Measurements from ENCODE around the gene CIT. TPM values are rescaled to one million over a fixed set of nuclear protein-coding genes. Genes with fewer than 3 reads are reported as not detected.
"Not testable (repeated sequence)": the region's sequence is repeated elsewhere in the genome, so short reads cannot be mapped to it uniquely, and the experiment has no call there.

The CIT gene
- total and polyA plus RNA-seq, 10 of the 15 experiments (the other 5 are each of a cell fraction or from before 2014, with no cell fraction given) = 1.0 to 38.2 (median 14.9) TPM

GRCh38 chr12:119706427-119706826 is 170.7 kb downstream of the CIT start:
- intact Hi-C loops (cut with micrococcal nuclease; ENCODE audit: unreplicated experiment); H3K79me2 ChIP-seq (ENCODE audit: control insufficient read depth, insufficient read depth, low read length); H3K27ac ChIP-seq (ENCODE audit: control insufficient read depth, insufficient read depth); H3K4me2 ChIP-seq (ENCODE audit: control insufficient read depth, insufficient read depth); H3K36me3 ChIP-seq (ENCODE audit: control insufficient read depth in 2 of 2, insufficient read depth in 2 of 2, low read length in 1 of 2); POLR2A ChIA-PET; FAIRE-seq; H3K27me3 ChIP-seq (replicated peaks in 1 of 2; ENCODE audit: control insufficient read depth in 2 of 2, insufficient read depth in 2 of 2, low read length in 1 of 2); H2AFZ ChIP-seq (ENCODE audit: control insufficient read depth, low read depth, low read length); H3K4me3 ChIP-seq; BruUV-seq (replicated peaks); H3K9me3 ChIP-seq (replicated peaks; ENCODE audit: control insufficient read depth, insufficient read depth, low read length); H4K20me1 ChIP-seq (ENCODE audit: control insufficient read depth, insufficient read depth); H3K4me1 ChIP-seq (ENCODE audit: control insufficient read depth, insufficient read depth, low read length); SMC1A ChIA-PET (ENCODE audit: uncharacterized antibody, unreplicated experiment); ATAC-seq; CTCF ChIA-PET; in situ Hi-C loops (cut with MboI); H3K9ac ChIP-seq (ENCODE audit: control insufficient read depth, insufficient read depth, low read length); DNase-seq (ENCODE audit: low read depth, low spot score); RAD21 ChIA-PET (ENCODE audit: unreplicated experiment): not testable (repeated sequence)
- 100% methylated on average over 1 of the region's 1 CpG for WGBS (ENCODE audit: insufficient coverage, insufficient replicate concordance, low lambda C conversion rate, missing lambda C conversion rate)

DNA sequence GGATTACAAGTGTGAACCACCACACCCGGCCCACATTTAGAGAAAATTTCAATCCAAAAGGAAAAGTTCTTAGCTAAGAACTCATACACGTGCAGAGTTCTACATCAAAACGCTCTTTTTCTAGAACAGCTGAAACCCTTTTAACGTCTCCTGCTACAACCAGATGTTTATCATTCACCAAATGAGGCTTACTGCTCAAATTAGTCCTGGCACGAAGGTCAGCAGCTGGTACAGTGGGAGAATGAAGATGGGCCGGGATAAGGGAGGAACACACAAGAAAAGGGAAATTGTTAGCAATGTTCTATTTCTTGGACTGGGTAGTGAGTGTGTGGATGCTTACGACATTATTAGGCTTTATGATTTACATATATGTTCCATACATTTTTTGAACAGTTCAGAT is 171.9 kb downstream of the CIT start:
- FAIRE-seq (no peak), DNase-seq (ENCODE audit: low read depth, low spot score) (no peak), ATAC-seq (no peak)
- no peaks in the 10 kb centered on the region for H3K79me2 ChIP-seq (ENCODE audit: control insufficient read depth, insufficient read depth, low read length)
- CTCF ChIA-PET = interaction anchor here (0.6 to 0.9 kb wide), 2 partner anchors 10 to 57 kb away, joined by 3 to 4 read pairs; no protein-coding TSS in a partner anchor
- H3K4me3 ChIP-seq = no peak overlapping the region
- no peak overlapping the region for H3K4me2 ChIP-seq (ENCODE audit: control insufficient read depth, insufficient read depth)
- POLR2A ChIA-PET = interaction anchor here (0.8 kb wide), 1 partner anchor 124 kb away, joined by 4 read pairs; no protein-coding TSS in a partner anchor
- no peaks in the 10 kb centered on the region for H3K27me3 ChIP-seq (replicated peaks in 1 of 2; ENCODE audit: control insufficient read depth in 2 of 2, insufficient read depth in 2 of 2, low read length in 1 of 2)
- H3K36me3 ChIP-seq (ENCODE audit: control insufficient read depth in 2 of 2, insufficient read depth in 2 of 2, low read length in 1 of 2) = peaks cover 0 to 8% of the 10 kb centered on the region in 2 experiments
- RAD21 ChIA-PET (ENCODE audit: unreplicated experiment) = interaction anchor here (0.6 kb wide), 1 partner anchor 549 kb away, joined by 3 read pairs; no protein-coding TSS in a partner anchor
- BruUV-seq (replicated peaks) = no TSS peak
- no peaks in the 10 kb centered on the region for H3K9me3 ChIP-seq (replicated peaks; ENCODE audit: control insufficient read depth, insufficient read depth, low read length)
- intact Hi-C loops (cut with micrococcal nuclease; ENCODE audit: unreplicated experiment) = no loop called here
- TF ChIP-seq, protein P1, sequence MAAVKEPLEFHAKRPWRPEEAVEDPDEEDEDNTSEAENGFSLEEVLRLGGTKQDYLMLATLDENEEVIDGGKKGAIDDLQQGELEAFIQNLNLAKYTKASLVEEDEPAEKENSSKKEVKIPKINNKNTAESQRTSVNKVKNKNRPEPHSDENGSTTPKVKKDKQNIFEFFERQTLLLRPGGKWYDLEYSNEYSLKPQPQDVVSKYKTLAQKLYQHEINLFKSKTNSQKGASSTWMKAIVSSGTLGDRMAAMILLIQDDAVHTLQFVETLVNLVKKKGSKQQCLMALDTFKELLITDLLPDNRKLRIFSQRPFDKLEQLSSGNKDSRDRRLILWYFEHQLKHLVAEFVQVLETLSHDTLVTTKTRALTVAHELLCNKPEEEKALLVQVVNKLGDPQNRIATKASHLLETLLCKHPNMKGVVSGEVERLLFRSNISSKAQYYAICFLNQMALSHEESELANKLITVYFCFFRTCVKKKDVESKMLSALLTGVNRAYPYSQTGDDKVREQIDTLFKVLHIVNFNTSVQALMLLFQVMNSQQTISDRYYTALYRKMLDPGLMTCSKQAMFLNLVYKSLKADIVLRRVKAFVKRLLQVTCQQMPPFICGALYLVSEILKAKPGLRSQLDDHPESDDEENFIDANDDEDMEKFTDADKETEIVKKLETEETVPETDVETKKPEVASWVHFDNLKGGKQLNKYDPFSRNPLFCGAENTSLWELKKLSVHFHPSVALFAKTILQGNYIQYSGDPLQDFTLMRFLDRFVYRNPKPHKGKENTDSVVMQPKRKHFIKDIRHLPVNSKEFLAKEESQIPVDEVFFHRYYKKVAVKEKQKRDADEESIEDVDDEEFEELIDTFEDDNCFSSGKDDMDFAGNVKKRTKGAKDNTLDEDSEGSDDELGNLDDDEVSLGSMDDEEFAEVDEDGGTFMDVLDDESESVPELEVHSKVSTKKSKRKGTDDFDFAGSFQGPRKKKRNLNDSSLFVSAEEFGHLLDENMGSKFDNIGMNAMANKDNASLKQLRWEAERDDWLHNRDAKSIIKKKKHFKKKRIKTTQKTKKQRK (IDR thresholded peaks at IDR 0.05; ENCODE audit: low read depth, low read length) = no peak
- TF ChIP-seq RELA (IDR thresholded peaks at IDR 0.05; ENCODE audit: borderline replicate concordance, partially characterized antibody) (no peak), HDGF (IDR thresholded peaks at IDR 0.05) (no peak)
- SMC1A ChIA-PET (ENCODE audit: uncharacterized antibody, unreplicated experiment) = no interaction called here
- no peaks in the 10 kb centered on the region for H4K20me1 ChIP-seq (ENCODE audit: control insufficient read depth, insufficient read depth)
- in situ Hi-C loops (cut with MboI) = no loop called here
- no peak overlapping the region for H2AFZ ChIP-seq (ENCODE audit: control insufficient read depth, low read depth, low read length)
- H3K9ac ChIP-seq (ENCODE audit: control insufficient read depth, insufficient read depth, low read length) = no peak overlapping the region
- no peak overlapping the region for H3K27ac ChIP-seq (ENCODE audit: control insufficient read depth, insufficient read depth)
- no peaks in the 10 kb centered on the region for H3K4me1 ChIP-seq (ENCODE audit: control insufficient read depth, insufficient read depth, low read length)
- 100% methylated on average over 7 of the region's 7 CpGs for WGBS (ENCODE audit: insufficient coverage, insufficient replicate concordance, low lambda C conversion rate, missing lambda C conversion rate)
